H1 (cell line): ENCODE data around the gene PRRG2. TPM values are rescaled to one million over a fixed set of nuclear protein-coding genes. Genes with fewer than 3 reads are reported as not detected.

Source experiments
- CTCF ChIA-PET: fragments of 300-600 bp; sonication (Branson Sonifier 250); formaldehyde crosslinking; loops from one replicate; lab custom pipeline; 2021; ENCODE audit not compliant: partially characterized antibody; lab: Charles Lee
- POLR2A ChIA-PET: fragments of 300-600 bp; sonication (Branson Sonifier 250); formaldehyde crosslinking; loops from one replicate; lab custom pipeline; 2021; ENCODE audit warnings: inconsistent platforms; ENCODE audit not compliant: partially characterized antibody; lab: Charles Lee
- DNase-seq, 2 experiments: peaks; one replicate each; pipeline versions ENCODE4 v3.0.0 to v3.0.0-alpha.2; 2010 to 2022; ENCODE audit warnings: low spot score in 2 of 2, low read depth in 1 of 2, mixed read lengths in 1 of 2
- FAIRE-seq: peaks from 2 replicates; lab custom pipeline; 2011; peaks lifted over from hg19 to GRCh38; lab: Jason Lieb, UNC
- H2AFZ ChIP-seq: 2 replicates; pipeline ENCODE4 v1.8.1; 2012; ENCODE audit warnings: low read length, inconsistent platforms
- H2AK5ac ChIP-seq: 2 replicates; pipeline ENCODE4 v1.6.1; 2013; ENCODE audit warnings: low read depth, low read length
- H2BK120ac ChIP-seq: replicated peaks from 2 replicates; pipeline ENCODE3; 2013; ENCODE audit warnings: low read depth, low read length, inconsistent platforms
- H2BK12ac ChIP-seq: 2 replicates; pipeline ENCODE4 v1.6.1; 2013; ENCODE audit warnings: low read depth, low read length
- H2BK15ac ChIP-seq: 2 replicates; pipeline ENCODE4 v1.6.1; 2013; ENCODE audit warnings: low read length
- H2BK20ac ChIP-seq: 2 replicates; pipeline ENCODE4 v1.6.1; 2013; ENCODE audit warnings: low read length
- H2BK5ac ChIP-seq: 2 replicates; pipeline ENCODE4 v1.6.1; 2013; ENCODE audit warnings: low read depth, low read length
- H3K14ac ChIP-seq: 2 replicates; pipeline ENCODE4 v1.6.1; 2013; ENCODE audit warnings: inconsistent platforms; ENCODE audit not compliant: insufficient read length
- H3K18ac ChIP-seq: 2 replicates; pipeline ENCODE4 v1.6.1; 2013; ENCODE audit warnings: low read length; ENCODE audit errors: extremely low read depth
- H3K23ac ChIP-seq: 2 replicates; pipeline ENCODE4 v1.6.1; 2013; ENCODE audit warnings: inconsistent platforms; ENCODE audit not compliant: insufficient read length
- H3K23me2 ChIP-seq: 2 replicates; pipeline ENCODE4 v1.6.1; 2013; ENCODE audit warnings: low read depth, low read length
- H3K27ac ChIP-seq: 2 replicates; pipeline ENCODE4 v1.6.1; 2011; ENCODE audit warnings: low read depth, low read length, inconsistent platforms
- H3K27me3 ChIP-seq, 4 experiments: replicated peaks in 1 of 4; 1 replicate in 1 of 4; 2 replicates in 3 of 4; pipeline versions ENCODE4 v1.6.1 to v1.8.1; 2011 to 2013; ENCODE audit warnings: low read length in 3 of 4, mild to moderate bottlenecking in 3 of 4, inconsistent platforms in 2 of 4, mixed read lengths in 2 of 4, moderate library complexity in 1 of 4; ENCODE audit not compliant: control insufficient read depth in 3 of 4, insufficient read depth in 3 of 4; ENCODE audit errors: extremely low read depth in 1 of 4
- H3K36me3 ChIP-seq, 4 experiments: 2 replicates each; pipeline versions ENCODE4 v1.6.1 to v1.8.1; 2011 to 2013; ENCODE audit warnings: mild to moderate bottlenecking in 4 of 4, low read length in 3 of 4, moderate library complexity in 2 of 4, control low read depth in 1 of 4, inconsistent platforms in 1 of 4; ENCODE audit not compliant: insufficient read depth in 4 of 4, control insufficient read depth in 2 of 4
- H3K4ac ChIP-seq: replicated peaks from 2 replicates; pipeline ENCODE3; 2013; ENCODE audit warnings: low read length, low read depth, mixed read lengths, inconsistent platforms; ENCODE audit not compliant: insufficient read length
- H3K4me1 ChIP-seq, 4 experiments: replicated peaks in 1 of 4; 1 replicate in 1 of 4; 2 replicates in 3 of 4; pipeline versions ENCODE4 v1.6.1 to v1.8.1; 2011 to 2013; ENCODE audit warnings: low read length in 3 of 4, inconsistent platforms in 2 of 4, mixed read lengths in 1 of 4; ENCODE audit not compliant: insufficient read depth in 4 of 4, control insufficient read depth in 3 of 4
- H3K4me2 ChIP-seq, 2 experiments: 2 replicates each; pipeline versions ENCODE4 v1.6.1 to v1.8.1; 2011 to 2013; ENCODE audit warnings: low read depth in 2 of 2, low read length in 2 of 2, control low read depth in 1 of 2, inconsistent platforms in 1 of 2, mild to moderate bottlenecking in 1 of 2; ENCODE audit not compliant: insufficient read depth in 1 of 2
- H3K4me3 ChIP-seq, 4 experiments: fragments of 200-600, 300-600 bp in 1 of 4; sonication (generic), shearing (Covaris generic), sonication (Bioruptor Twin) in 1 of 4; 2 replicates each; pipeline versions ENCODE4 v1.5.1 to v1.8.1; 2011 to 2016; ENCODE audit warnings: low read length in 4 of 4, low read depth in 3 of 4, control low read depth in 2 of 4, inconsistent platforms in 2 of 4, mild to moderate bottlenecking in 2 of 4, mixed read lengths in 1 of 4, moderate library complexity in 1 of 4; ENCODE audit not compliant: insufficient read depth in 2 of 4; ENCODE audit errors: extremely low read depth in 1 of 4
- H3K56ac ChIP-seq: replicated peaks from 2 replicates; pipeline ENCODE3; 2013; ENCODE audit warnings: low read depth, mild to moderate bottlenecking, mixed read lengths, low read length, inconsistent platforms; ENCODE audit not compliant: insufficient read length
- H3K79me1 ChIP-seq: 2 replicates; pipeline ENCODE4 v1.6.1; 2013; ENCODE audit warnings: low read depth, low read length, control low read depth
- H3K79me2 ChIP-seq, 2 experiments: 2 replicates each; pipeline versions ENCODE4 v1.6.1 to v1.8.1; 2012 to 2013; ENCODE audit warnings: low read length in 2 of 2, mild to moderate bottlenecking in 2 of 2, inconsistent platforms in 1 of 2; ENCODE audit not compliant: insufficient read depth in 2 of 2, control insufficient read depth in 1 of 2
- H3K9ac ChIP-seq, 4 experiments: replicated peaks in 1 of 4; 1 replicate in 1 of 4; 2 replicates in 3 of 4; pipeline versions ENCODE4 v1.6.1 to v1.8.1; 2011 to 2013; ENCODE audit warnings: low read depth in 3 of 4, low read length in 3 of 4, control low read depth in 2 of 4, mild to moderate bottlenecking in 2 of 4, moderate library complexity in 2 of 4, inconsistent platforms in 1 of 4; ENCODE audit errors: extremely low read depth in 1 of 4
- H3K9me3 ChIP-seq, 2 experiments: 2 replicates each; pipeline versions ENCODE4 v1.6.1 to v1.8.1; 2012 to 2013; ENCODE audit warnings: mild to moderate bottlenecking in 2 of 2, moderate library complexity in 2 of 2, control low read depth in 1 of 2, inconsistent platforms in 1 of 2, low read depth in 1 of 2, low read length in 1 of 2, mixed read lengths in 1 of 2; ENCODE audit not compliant: insufficient read depth in 2 of 2
- H4K20me1 ChIP-seq, 2 experiments: replicated peaks in 1 of 2; 2 replicates each; pipeline versions ENCODE3 to v1.8.1; 2011 to 2013; ENCODE audit warnings: inconsistent platforms in 2 of 2, low read length in 2 of 2, mild to moderate bottlenecking in 1 of 2; ENCODE audit not compliant: insufficient read depth in 2 of 2, control insufficient read depth in 1 of 2
- H4K5ac ChIP-seq: 2 replicates; pipeline ENCODE4 v1.6.1; 2013; ENCODE audit warnings: low read length, low read depth, mixed read lengths, inconsistent platforms; ENCODE audit not compliant: insufficient read length
- H4K8ac ChIP-seq: 2 replicates; pipeline ENCODE4 v1.8.0; 2013; ENCODE audit warnings: mild to moderate bottlenecking, moderate library complexity, low read length, inconsistent platforms; ENCODE audit not compliant: insufficient read depth; ENCODE audit errors: extremely low read depth
- H4K91ac ChIP-seq: replicated peaks from 2 replicates; pipeline ENCODE3; 2013; ENCODE audit warnings: low read length, mixed read lengths, inconsistent platforms; ENCODE audit not compliant: insufficient read length
- CREB1 ChIP-seq: IDR thresholded peaks from 2 replicates; pipeline ENCODE4 v1.6.1; 2012; ENCODE audit warnings: inconsistent platforms
- EGR1 ChIP-seq: IDR thresholded peaks from 2 replicates; pipeline ENCODE4 v1.6.1; 2011; ENCODE audit warnings: low read depth, low read length, borderline replicate concordance
- HDAC6 ChIP-seq: IDR thresholded peaks from one replicate; pipeline ENCODE4 v1.7.1; 2012; ENCODE audit warnings: low read depth, mild to moderate bottlenecking, inconsistent platforms, low read length, moderate library complexity
- POLR2A ChIP-seq, 2 experiments: IDR thresholded peaks; 1 replicate in 1 of 2; 2 replicates in 1 of 2; pipeline ENCODE4 v1.6.1; 2011; ENCODE audit warnings: low read depth in 2 of 2, low read length in 2 of 2, mild to moderate bottlenecking in 2 of 2; ENCODE audit errors: control extremely low read depth in 1 of 2
- RBBP5 ChIP-seq: IDR thresholded peaks from 2 replicates; pipeline ENCODE4 v1.7.1; 2012; ENCODE audit warnings: low read depth, mild to moderate bottlenecking, inconsistent platforms, low read length, moderate library complexity, borderline replicate concordance
- SIX5 ChIP-seq: IDR thresholded peaks from 2 replicates; pipeline ENCODE4 v1.6.1; 2011; ENCODE audit warnings: mild to moderate bottlenecking, low read depth, low read length
- WGBS, 2 experiments: shearing (Covaris generic) in 1 of 2; methylation state at CpG; one replicate each; pipeline versions ENCODE4 v1.1.6 to v1.1.7; 2013 to 2015; ENCODE audit warnings: low lambda C conversion rate in 2 of 2, mixed read lengths in 2 of 2, inconsistent platforms in 1 of 2, low coverage in 1 of 2, missing lambda C conversion rate in 1 of 2; ENCODE audit not compliant: insufficient replicate concordance in 2 of 2, insufficient coverage in 1 of 2, insufficient read length in 1 of 2; ENCODE audit errors: extremely low coverage in 1 of 2, missing lambda C conversion rate in 1 of 2; 5-methylcytosine and 5-hydroxymethylcytosine counted together
- polyA plus RNA-seq, 7 experiments: library from polyadenylated mRNA; depleted of rRNA in 3 of 7; stranded (reverse) in 5 of 7; unstranded in 2 of 7; fragments of >200 nt in 5 of 7; fragments of 200-250 nt in 2 of 7; gene quantifications; 1 replicate in 5 of 7; 2 replicates in 1 of 7; 4 replicates in 1 of 7; pipeline versions ENCODE4 v1.2.1 to v1.2.3, GENCODE V29; 2011 to 2013; ENCODE audit warnings: missing spikeins in 2 of 7, mixed read lengths in 2 of 7
- total RNA-seq: library from RNA; stranded (reverse); fragmentation: NEBNext Ultra II Directional; extraction: Animal tissue kit (Norgen Biotek cat#: 25700); gene quantifications from 2 replicates; pipeline ENCODE4 v1.2.1, GENCODE V29; 2021

The PRRG2 gene
- total and polyA plus RNA-seq, 2 of the 8 experiments (the other 6 are each of a cell fraction or from before 2014, with no cell fraction given), result 4.1 to 5.6 TPM

DNA sequence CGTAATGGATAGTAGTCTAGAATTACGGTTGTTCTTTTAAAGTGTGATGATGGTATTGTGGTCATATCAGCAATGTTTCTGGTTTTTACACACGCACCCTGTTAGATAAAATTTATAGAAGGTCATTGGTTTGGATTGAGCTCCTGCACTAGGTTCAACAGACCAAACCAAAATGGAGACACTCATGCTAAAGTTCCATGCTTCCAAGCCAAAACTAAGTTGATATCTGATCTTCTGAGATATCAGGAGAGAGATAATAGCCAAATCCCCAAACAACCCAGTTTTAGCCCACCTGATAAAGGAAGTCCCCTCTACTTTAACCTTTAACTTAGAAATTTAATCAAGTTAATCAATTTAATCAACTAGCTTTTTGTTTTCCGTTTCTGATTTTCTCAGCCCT lies 1.9 kb upstream of the PRRG2 start:
- Histone ChIP-seq H2AFZ (no peak overlapping the region), H4K5ac (no peak overlapping the region), H4K8ac (no peak overlapping the region), H3K4ac (no peak overlapping the region), H2AK5ac (no peak overlapping the region), H3K9me3 (no peaks in the 10 kb centered on the region), H3K14ac (no peak overlapping the region), H3K36me3 (peaks cover 0 to 4% (median 3%) of the 10 kb centered on the region in 4 experiments; a peak in 4 of 8 replicates), H2BK5ac (no peak overlapping the region), H2BK15ac (no peak overlapping the region), H3K4me1 (peaks cover 0 to 11% (median 6%) of the 10 kb centered on the region in 4 experiments; a peak in 5 of 7 replicates), H3K56ac (no peak overlapping the region), H3K9ac (peak overlapping the region in 2 of 4 experiments; percentile 61 to 84; a peak in 2 of 7 replicates), H3K23me2 (peaks cover 4% of the 10 kb centered on the region), H3K27me3 (no peaks in the 10 kb centered on the region), H3K27ac (no peak overlapping the region), H4K91ac (no peak overlapping the region), H2BK12ac (no peak overlapping the region), H4K20me1 (peaks cover 0 to 1% of the 10 kb centered on the region in 2 experiments), H3K79me1 (peaks cover 2% of the 10 kb centered on the region; the same call in 1 of the 2 replicates), H3K18ac (no peak overlapping the region), H2BK120ac (no peak overlapping the region), H3K4me3 (peak overlapping the region; percentile 87 to 99 (median 92); a peak in 6 of 8 replicates), H3K23ac (no peak overlapping the region), H3K4me2 (peak overlapping the region; percentile 75 to 90), H2BK20ac (no peak overlapping the region), H3K79me2 (peaks cover 5 to 41% of the 10 kb centered on the region in 2 experiments)
- FAIRE-seq (no peak), DNase-seq (no peak)
- CTCF ChIA-PET, result interaction anchor here (1.1 to 6.4 kb wide), 5 partner anchors 9 to 73 kb away, joined by 3 to 55 read pairs (median 3); no protein-coding TSS in a partner anchor
- WGBS, 2 experiments, result 85% methylated on average over 4 of the region's 4 CpGs; no CpG with 5 or more reads in 1 of the 2 experiments
- POLR2A ChIA-PET, result interaction anchor here (0.7 to 5.4 kb wide), 19 partner anchors 9 to 128 kb away, joined by 3 to 45 read pairs (median 9); partner anchors contain the start of genes FCGRT, PIH1D1, PRMT1 and PRR12
- no peak for TF ChIP-seq EGR1
- no peak for TF ChIP-seq POLR2A (IDR thresholded peaks at IDR 0.05; ENCODE audit: control extremely low read depth in 1 of 2, low read depth in 2 of 2, low read length in 2 of 2)
- TF ChIP-seq SIX5, result no peak
- TF ChIP-seq HDAC6, result no peak
- no peak for TF ChIP-seq CREB1
- no peak for TF ChIP-seq RBBP5
